Hematopoietic multipotent progenitor cell treated with erythropoietin and hydrocortisone succinate and interleukin-3 and kit ligand, for 4 days (in vitro differentiated cells): Measurements from ENCODE around the gene KDR.

Experiments
- DNase-seq: peaks from one replicate; pipeline ENCODE4 v3.0.0-alpha.2; 2015

The KDR gene

GRCh38 chr4:55125087-55125721, at the start of gene KDR:
Gene KDR, minus strand, starts transcription at chr4:55125595. Its CDS starts 302 bp downstream, at chr4:55125293.
- DNase-seq = peak; percentile 28

GRCh38 chr4:55173580-55173979, 48.2 kb upstream of the KDR start:
- DNase-seq = no peak

GRCh38 chr4:55172694-55173287, 47.4 kb upstream of the KDR start:
- DNase-seq = no peak

- no peak for DNase-seq
These were observed 45.1 kb upstream of the KDR start for GRCh38 chr4:55170462-55170861.

GRCh38 chr4:55169352-55169961, 44.1 kb upstream of the KDR start:
- DNase-seq = no peak

GRCh38 chr4:55162396-55162795, 37.0 kb upstream of the KDR start:
- no peak for DNase-seq

- no peak for DNase-seq
These were observed 36.3 kb upstream of the KDR start for GRCh38 chr4:55161739-55162138.

- DNase-seq = no peak
These were observed 34.5 kb upstream of the KDR start for GRCh38 chr4:55159851-55160250.

GRCh38 chr4:55158957-55159356, 33.6 kb upstream of the KDR start:
- no peak for DNase-seq

GRCh38 chr4:55157559-55158277, 32.3 kb upstream of the KDR start:
- DNase-seq = no peak

- DNase-seq = no peak
These were observed 29.5 kb upstream of the KDR start for GRCh38 chr4:55154933-55155332.

GRCh38 chr4:55154290-55154880, 29.0 kb upstream of the KDR start:
- DNase-seq = no peak

GRCh38 chr4:55143858-55144257, 18.5 kb upstream of the KDR start:
- no peak for DNase-seq

GRCh38 chr4:55138367-55138766, 13.0 kb upstream of the KDR start:
- DNase-seq = no peak

- no peak for DNase-seq
These were observed 11.2 kb upstream of the KDR start for GRCh38 chr4:55136634-55137033.

- DNase-seq = no peak
These were observed 8.6 kb upstream of the KDR start for GRCh38 chr4:55133951-55134350.

GRCh38 chr4:55132775-55133174, 7.4 kb upstream of the KDR start:
- no peak for DNase-seq

- no peak for DNase-seq
These were observed 2.1 kb upstream of the KDR start for GRCh38 chr4:55127521-55127920.

- DNase-seq = no peak
These were observed 1.7 kb upstream of the KDR start for GRCh38 chr4:55127053-55127452.

- DNase-seq = peak; percentile 18
These were observed 557 bp upstream of the KDR start for GRCh38 chr4:55125763-55126541.

- DNase-seq = no peak
These were observed 896 bp downstream of the KDR start for GRCh38 chr4:55124322-55125076.

- DNase-seq = no peak
These were observed 1.6 kb downstream of the KDR start for GRCh38 chr4:55123791-55124190.
